Middle frontal gyrus (tissue), 1 donor: ENCODE data around the gene BORCS6.
"Not testable (repeated sequence)": the region's sequence is repeated elsewhere in the genome, so short reads cannot be mapped to it uniquely, and the experiment has no call there.

ENCODE experiments used
- DNase-seq: peaks from one replicate; pipeline ENCODE4 v3.0.0-alpha.2; 2015; ENCODE audit warnings: low spot score; ENCODE audit errors: extremely low spot score

BORCS6 gene

DNA sequence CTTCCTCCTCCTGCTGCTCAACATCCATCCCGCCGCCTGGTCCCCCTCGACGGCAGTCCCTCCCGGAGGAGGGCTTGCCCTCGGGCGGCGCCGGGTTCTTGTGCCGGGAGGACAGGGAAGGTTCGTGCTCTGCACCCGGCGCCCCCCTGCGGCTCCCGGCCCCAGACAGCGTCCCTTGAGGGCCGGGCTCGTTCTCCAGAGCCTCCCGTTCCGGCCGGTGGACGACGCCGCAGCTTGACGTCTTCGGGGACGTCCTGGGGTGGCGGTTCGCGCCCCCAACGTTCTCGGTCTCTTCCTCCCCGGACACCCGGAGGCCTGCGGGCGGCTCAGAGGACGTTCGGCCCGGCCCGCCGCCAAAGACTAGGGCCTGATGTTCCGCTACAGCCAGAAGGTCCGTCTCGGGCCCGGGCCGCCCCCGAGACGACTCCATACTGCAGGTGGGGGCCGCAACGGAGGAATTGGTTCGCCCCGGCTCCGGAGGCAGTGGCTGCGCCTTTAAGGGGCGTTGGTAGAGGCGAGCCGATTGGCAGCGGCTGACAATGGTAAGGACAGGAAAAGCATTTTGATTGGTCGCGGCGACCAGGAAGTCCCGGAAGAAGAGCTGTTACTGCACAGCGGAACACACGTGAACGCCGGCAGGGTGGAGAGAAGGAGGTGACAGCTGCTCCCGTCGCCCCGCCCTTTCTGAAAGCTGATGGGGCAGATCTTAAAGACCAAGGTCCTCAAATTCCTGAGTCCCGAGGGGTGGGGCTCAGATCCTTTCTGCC, at the start of gene BORCS6:
Gene BORCS6 (minus strand): TSS at position 470 of the 767 bp plus-strand sequence. CDS start 40 bp downstream, at position 430.
- DNase-seq = peak; percentile 92

- DNase-seq = no peak
Measured at GRCh38 chr17:8237886-8238285, 47.9 kb upstream of the BORCS6 start.

GRCh38 chr17:8237175-8237574, 47.2 kb upstream of the BORCS6 start:
- no peak for DNase-seq

- DNase-seq = no peak
Measured at GRCh38 chr17:8235676-8236075, 45.7 kb upstream of the BORCS6 start.

DNA sequence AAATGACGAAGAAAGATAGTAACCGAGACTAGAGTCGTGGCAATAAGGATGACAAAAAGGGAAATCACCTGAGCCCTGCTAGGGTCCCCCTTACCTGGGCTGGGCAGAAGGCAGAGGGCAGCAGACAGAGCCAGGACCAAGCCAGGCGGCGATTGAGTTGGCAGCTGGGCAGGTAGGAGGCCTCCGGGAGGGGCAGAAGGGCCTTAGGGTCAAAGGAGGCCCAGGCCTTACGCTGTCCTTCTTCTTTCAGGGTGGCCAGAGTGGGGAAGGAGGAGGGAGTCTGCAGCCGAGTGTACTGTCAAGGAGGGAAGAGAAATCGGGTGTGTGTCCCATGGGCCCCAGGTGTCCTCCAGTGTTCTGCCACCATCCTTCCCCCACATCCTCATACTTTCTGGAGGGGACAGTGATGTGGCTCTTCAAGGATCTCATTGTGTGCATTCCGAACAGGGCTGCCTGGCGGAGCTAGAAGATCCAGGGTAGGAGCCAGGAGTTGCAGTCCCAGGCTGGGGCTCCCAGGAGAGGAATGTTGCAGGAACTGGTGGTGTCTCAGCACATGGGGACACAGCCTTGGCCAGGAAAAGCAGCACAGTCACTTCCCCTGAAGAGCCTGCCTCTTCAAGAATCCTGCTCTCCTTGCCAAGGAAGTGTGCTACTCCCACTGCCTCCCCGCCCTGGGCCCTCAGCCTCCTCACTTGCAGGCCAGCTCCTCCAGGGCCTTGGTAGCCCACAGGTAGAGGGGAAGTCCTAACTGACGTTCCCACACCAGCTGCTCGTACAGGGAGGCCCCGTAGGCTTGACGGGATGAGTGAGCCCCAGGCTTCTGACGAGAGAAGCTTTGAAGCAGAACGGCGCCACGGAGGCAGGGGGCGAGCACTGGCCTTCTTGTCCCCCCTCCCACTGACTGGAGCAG, 44.6 kb upstream of the BORCS6 start:
- DNase-seq = no peak

DNA sequence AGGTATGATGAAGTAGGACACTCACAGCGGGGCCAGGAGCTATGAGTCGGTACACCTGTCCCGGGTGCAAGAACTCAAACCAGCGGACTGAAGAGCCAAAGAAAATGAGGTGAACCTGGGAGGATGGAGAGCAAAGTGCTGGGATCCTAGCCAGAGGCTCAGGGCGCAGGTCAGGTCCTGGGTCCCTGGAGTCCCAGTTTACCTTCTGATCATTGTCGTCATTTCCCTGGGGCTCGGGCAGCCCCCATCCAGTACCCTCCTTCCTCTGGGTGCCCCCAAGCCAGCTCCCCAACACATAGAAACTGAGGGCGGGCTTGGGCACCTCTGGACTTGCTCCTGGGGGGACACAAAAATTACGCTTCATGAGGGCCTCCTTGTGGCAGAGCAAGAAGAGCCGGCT, 41.7 kb upstream of the BORCS6 start:
- no peak for DNase-seq

- DNase-seq = no peak
Measured at GRCh38 chr17:8227238-8227581, 37.2 kb upstream of the BORCS6 start.

GRCh38 chr17:8226536-8227237, 36.7 kb upstream of the BORCS6 start:
- DNase-seq = peak; percentile 71

GRCh38 chr17:8225813-8226535, 36.0 kb upstream of the BORCS6 start:
- DNase-seq = peak; percentile 29

DNA sequence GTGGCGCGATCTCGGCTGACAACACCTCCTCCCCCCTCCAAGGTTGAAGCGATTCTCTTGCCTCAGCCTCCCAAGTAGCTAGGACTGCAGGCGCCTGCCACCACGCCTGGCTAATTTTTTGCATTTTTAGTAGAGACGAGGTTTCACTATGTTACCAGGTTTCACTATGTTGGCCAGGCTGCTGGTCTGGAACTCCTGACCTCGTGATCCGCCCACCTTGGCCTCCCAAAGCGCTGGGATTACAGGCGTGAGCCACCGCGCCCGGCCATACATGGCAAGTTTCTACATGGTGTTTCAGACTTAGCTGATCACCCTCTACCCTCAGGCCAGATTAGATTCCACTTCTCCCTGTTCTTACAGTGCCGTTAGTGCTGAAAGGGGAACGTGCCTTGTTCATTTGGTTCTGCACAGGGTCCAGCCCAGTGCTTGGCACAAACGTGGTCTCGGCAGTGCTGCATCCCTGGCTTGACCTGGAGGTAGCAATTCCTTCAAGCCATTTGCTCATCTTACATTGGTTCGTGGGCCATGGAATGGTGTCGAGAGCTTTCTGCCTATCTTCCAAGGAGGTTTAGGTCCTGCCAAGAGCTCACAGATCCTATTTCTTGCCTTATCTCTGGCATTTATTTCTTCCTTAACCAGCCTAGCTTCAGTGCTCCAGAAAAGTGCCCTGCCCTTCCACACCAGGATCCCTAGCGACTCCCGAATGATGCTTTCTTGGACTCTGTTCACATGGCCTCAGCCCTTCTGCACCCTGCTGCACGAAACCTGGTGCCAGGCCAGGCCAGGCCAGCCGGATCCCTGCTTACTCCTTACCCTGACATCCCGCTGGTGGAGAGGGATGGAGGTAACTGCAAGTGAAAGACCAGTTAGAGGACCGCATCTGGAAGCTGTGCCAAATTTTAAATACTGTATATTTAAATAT, 35.2 kb upstream of the BORCS6 start:
- DNase-seq = no peak

DNA sequence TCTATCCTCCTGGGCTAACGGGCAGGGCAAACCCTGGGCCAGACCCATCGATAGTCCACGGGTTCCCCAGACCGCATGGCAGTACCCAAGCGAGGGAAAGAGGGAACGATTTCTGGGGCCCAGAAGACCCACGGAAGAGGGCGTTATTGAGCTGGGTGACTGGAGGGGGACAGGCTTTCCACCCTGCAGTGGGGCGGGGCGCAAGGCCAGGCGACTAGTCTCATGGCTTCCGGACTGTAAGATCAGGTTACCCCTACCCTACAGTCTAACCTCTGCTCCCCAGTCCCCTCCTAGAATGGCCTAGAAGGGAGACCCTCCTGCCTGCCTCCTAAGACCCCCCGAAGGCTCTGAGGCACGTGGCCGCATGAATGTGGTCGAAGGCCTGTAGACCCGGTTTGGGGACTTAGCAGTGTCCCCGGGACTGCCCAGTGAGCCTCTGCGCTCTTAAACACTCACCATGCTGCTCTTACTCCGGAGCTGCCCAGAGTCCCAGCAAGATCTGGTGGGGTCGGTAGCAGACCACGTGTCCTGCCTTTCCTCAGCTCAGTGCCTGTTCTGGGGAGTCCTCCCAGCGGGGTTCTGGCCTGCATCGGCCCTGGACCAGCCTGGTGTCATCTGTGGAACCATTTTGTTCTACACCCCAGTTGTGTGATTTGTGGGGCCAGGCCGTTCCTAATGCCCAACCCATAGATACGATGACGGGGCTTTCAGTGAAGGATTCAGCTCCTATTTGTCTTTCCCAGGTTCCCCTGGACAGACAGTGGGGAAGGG, 33.6 kb upstream of the BORCS6 start:
- no peak for DNase-seq

DNA sequence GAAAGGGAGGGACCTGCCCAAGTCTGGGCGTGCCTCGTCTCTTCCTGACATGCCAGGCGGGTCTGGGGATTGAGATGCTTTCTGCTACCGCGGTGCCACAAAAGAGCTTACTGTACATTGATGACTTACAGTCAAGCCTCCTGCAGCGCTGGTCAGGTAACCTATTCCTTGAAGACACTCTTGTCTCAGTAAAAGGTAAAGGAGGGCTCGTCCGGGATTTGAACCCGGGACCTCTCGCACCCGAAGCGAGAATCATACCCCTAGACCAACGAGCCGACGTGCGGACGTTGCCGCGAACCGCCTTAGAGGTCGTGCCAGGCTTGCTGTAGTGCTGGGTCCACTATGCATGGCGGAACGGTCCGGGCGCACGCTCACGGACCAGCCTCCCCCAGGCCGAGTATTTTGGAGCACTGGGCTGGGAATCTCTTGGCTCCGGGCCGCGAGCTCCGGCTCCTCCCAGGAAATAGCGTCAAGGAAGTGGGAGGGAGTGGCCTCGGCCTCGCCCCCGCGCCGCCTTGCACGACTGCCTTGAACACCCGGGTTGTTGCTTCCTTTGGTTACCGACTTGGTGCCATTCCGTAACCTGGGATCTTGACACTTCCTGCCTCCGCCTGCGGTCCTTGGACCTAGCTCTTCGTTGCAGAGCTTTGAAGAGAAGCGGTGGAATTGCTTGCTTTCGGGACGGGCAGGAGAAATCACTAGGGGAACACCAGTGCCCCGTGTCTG, 32.8 kb upstream of the BORCS6 start:
- peak; percentile 78 for DNase-seq

GRCh38 chr17:8222380-8222629, 32.3 kb upstream of the BORCS6 start:
- DNase-seq = no peak

DNA sequence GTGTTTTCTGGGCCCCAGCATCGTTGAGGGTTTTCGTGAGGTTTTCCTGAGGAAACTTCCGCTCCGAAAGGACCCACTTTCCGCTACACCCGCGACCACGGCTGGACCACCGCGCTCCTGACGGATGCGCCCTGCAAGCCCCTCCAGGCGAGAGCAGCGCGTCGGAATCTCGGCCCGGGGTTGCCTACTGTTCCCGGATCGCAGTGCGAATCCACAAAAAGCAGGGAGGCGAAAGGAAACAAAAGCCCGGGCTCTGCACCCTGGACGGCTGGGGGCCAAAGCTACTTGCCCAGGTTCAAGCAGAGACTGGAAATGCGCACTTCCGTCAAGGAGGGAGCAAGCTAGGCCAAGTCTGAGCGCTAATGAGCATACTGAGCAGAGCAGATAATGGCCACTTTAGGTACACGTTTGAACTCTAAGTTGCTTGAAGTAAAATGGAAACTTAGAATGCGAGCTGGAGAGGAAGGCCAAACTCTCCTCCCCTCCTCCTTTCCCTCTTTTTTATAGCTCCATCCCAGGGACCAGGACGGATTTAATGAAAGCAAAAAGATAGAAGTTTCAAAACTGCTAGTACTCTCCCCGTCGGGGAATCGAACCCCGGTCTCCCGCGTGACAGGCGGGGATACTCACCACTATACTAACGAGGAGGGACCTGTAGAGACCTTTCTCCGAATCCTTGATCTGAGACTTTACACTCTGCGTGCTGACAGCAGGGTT, 31.8 kb upstream of the BORCS6 start:
- peak; percentile 86 for DNase-seq

GRCh38 chr17:8220783-8221662, 31.0 kb upstream of the BORCS6 start:
- DNase-seq = peak; percentile 90

DNA sequence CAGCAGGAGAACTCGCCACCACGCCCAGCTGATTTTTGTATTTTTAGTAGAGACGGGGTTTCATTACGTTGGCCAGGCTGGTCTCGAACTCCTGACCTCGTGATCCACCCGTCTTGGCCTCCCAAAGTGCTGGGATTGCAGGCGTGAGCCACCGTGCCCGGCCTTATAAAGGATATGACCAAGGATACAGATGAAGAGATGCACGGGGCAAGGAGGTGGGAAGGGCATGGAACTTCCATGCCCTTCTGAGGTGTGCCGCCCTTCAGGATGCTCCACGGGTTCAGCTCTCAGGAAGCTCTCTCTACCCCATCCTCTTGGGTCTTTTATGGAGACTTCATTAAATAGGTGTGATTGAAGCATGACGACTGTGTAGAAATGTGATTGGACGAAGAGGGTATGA, 24.0 kb upstream of the BORCS6 start:
- not testable (repeated sequence) for DNase-seq
